Liver (tissue), 3 donors: ENCODE measurements around the gene EMP3.

Experiments
- FOXA1 ChIP-seq: IDR thresholded peaks from 2 replicates; pipeline ENCODE4 v1.6.1; 2016; ENCODE audit warnings: antibody characterized with exemption
- TAF1 ChIP-seq: conservative IDR thresholded peaks from 2 replicates; pipeline ENCODE4 v1.6.1; 2016; ENCODE audit warnings: antibody characterized with exemption, mild to moderate bottlenecking
- TF ChIP-seq, protein P1 (sequence below): fragments of 150-350 bp; IDR thresholded peaks from 2 replicates; pipeline ENCODE4 v1.5.1; 2017; ENCODE audit warnings: improper control_type of control experiment, low read depth, low read length; ENCODE audit not compliant: missing input control
- TF ChIP-seq, protein P2 (sequence below): IDR thresholded peaks from 2 replicates; pipeline ENCODE4 v1.6.1; 2016; ENCODE audit warnings: antibody characterized with exemption
- TF ChIP-seq, protein P3 (sequence below): IDR thresholded peaks from 2 replicates; pipeline ENCODE4 v1.6.1; 2016; ENCODE audit warnings: antibody characterized with exemption
- donor health status: healthy.
- donor health status: healthy.

GRCh38 chr19:48338802-48339503 is 13.6 kb downstream of the EMP3 start:
- TF ChIP-seq, protein P1, sequence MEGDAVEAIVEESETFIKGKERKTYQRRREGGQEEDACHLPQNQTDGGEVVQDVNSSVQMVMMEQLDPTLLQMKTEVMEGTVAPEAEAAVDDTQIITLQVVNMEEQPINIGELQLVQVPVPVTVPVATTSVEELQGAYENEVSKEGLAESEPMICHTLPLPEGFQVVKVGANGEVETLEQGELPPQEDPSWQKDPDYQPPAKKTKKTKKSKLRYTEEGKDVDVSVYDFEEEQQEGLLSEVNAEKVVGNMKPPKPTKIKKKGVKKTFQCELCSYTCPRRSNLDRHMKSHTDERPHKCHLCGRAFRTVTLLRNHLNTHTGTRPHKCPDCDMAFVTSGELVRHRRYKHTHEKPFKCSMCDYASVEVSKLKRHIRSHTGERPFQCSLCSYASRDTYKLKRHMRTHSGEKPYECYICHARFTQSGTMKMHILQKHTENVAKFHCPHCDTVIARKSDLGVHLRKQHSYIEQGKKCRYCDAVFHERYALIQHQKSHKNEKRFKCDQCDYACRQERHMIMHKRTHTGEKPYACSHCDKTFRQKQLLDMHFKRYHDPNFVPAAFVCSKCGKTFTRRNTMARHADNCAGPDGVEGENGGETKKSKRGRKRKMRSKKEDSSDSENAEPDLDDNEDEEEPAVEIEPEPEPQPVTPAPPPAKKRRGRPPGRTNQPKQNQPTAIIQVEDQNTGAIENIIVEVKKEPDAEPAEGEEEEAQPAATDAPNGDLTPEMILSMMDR = no peak
- TF ChIP-seq FOXA1 (no peak), TAF1 (no peak)
- TF ChIP-seq, protein P2, sequence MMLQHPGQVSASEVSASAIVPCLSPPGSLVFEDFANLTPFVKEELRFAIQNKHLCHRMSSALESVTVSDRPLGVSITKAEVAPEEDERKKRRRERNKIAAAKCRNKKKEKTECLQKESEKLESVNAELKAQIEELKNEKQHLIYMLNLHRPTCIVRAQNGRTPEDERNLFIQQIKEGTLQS = no peak
- TF ChIP-seq, protein P3, sequence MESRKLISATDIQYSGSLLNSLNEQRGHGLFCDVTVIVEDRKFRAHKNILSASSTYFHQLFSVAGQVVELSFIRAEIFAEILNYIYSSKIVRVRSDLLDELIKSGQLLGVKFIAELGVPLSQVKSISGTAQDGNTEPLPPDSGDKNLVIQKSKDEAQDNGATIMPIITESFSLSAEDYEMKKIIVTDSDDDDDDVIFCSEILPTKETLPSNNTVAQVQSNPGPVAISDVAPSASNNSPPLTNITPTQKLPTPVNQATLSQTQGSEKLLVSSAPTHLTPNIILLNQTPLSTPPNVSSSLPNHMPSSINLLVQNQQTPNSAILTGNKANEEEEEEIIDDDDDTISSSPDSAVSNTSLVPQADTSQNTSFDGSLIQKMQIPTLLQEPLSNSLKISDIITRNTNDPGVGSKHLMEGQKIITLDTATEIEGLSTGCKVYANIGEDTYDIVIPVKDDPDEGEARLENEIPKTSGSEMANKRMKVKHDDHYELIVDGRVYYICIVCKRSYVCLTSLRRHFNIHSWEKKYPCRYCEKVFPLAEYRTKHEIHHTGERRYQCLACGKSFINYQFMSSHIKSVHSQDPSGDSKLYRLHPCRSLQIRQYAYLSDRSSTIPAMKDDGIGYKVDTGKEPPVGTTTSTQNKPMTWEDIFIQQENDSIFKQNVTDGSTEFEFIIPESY = no peak
